OCI-LY7 (cell line): ENCODE results near the gene EVI5L. TPM values are rescaled to one million over a fixed set of nuclear protein-coding genes. Genes with fewer than 3 reads are reported as not detected.
A peak's percentile ranks its signal among the peaks of the same experiment; 100 is the strongest.

Experiments
- BruUV-seq: library from RNA; stranded (reverse); fragments of 400-500 nt; replicated peaks from 2 replicates; lab custom pipeline; 2021; lab: Mats Ljungman, UMichigan
- CTCF ChIA-PET: fragments of 300-600 bp; sonication (Branson Sonifier 250); formaldehyde crosslinking; loops from one replicate; lab custom pipeline; 2022; ENCODE audit warnings: antibody characterized with exemption; ENCODE audit not compliant: unreplicated experiment; lab: Charles Lee
- POLR2A ChIA-PET: fragments of 300-600 bp; sonication (Branson Sonifier 250); formaldehyde crosslinking; loops from one replicate; lab custom pipeline; 2022; ENCODE audit warnings: antibody characterized with exemption; lab: Charles Lee
- DNase-seq: peaks from one replicate; pipeline ENCODE4 v3.0.0-alpha.2; 2015; ENCODE audit warnings: low spot score
- H2AFZ ChIP-seq: fragments of 200-600 bp; sonication (generic), shearing (Covaris generic); 2 replicates; pipeline ENCODE4 v1.6.1; 2014; ENCODE audit warnings: mild to moderate bottlenecking, antibody characterized with exemption, low read length, moderate library complexity
- H3K27ac ChIP-seq: fragments of 200-600 bp; sonication (generic); 2 replicates; pipeline ENCODE4 v1.5.1; 2014; ENCODE audit warnings: mixed run types, low read depth, mild to moderate bottlenecking, moderate library complexity, low read length, inconsistent platforms; ENCODE audit not compliant: poor library complexity, severe bottlenecking
- H3K36me3 ChIP-seq: fragments of 200-600 bp; sonication (generic); 2 replicates; pipeline ENCODE4 v1.6.1; 2014; ENCODE audit warnings: mild to moderate bottlenecking, antibody characterized with exemption, low read length, moderate library complexity, mixed read lengths; ENCODE audit not compliant: insufficient read depth
- H3K4me1 ChIP-seq: fragments of 200-600 bp; sonication (generic); 2 replicates; pipeline ENCODE4 v1.5.1; 2014; ENCODE audit warnings: mild to moderate bottlenecking, low read length; ENCODE audit not compliant: insufficient read depth, poor library complexity, severe bottlenecking
- H3K4me2 ChIP-seq: fragments of 200-600 bp; sonication (generic); 2 replicates; pipeline ENCODE4 v1.6.1; 2014; ENCODE audit warnings: mild to moderate bottlenecking, low read length
- H3K4me3 ChIP-seq: fragments of 200-600 bp; sonication (generic); 2 replicates; pipeline ENCODE4 v1.5.1; 2014; ENCODE audit warnings: mild to moderate bottlenecking, low read depth, low read length; ENCODE audit not compliant: poor library complexity, severe bottlenecking
- H3K79me2 ChIP-seq: fragments of 200-600 bp; sonication (generic); 2 replicates; pipeline ENCODE4 v1.6.1; 2016; ENCODE audit warnings: low read depth, mild to moderate bottlenecking, low read length, moderate library complexity, mixed read lengths; ENCODE audit not compliant: insufficient read depth
- H3K9me2 ChIP-seq: fragments of 200-600 bp; sonication (generic); 2 replicates; pipeline ENCODE4 v1.6.1; 2016; ENCODE audit warnings: mild to moderate bottlenecking, low read length, mixed read lengths; ENCODE audit not compliant: insufficient read depth
- H3K9me3 ChIP-seq: fragments of 200-600 bp; sonication (generic); 2 replicates; pipeline ENCODE4 v1.6.1; 2014; ENCODE audit warnings: mild to moderate bottlenecking, mixed run types, low read length, mixed read lengths
- H4K20me1 ChIP-seq: fragments of 200-600 bp; sonication (generic); 2 replicates; pipeline ENCODE4 v1.6.1; 2014; ENCODE audit warnings: mild to moderate bottlenecking, antibody characterized with exemption, low read length, moderate library complexity, mixed read lengths; ENCODE audit not compliant: insufficient read depth
- CTCF ChIP-seq: fragments of 200-600 bp; sonication (generic); conservative IDR thresholded peaks from 2 replicates; pipeline ENCODE4 v1.5.1; 2014; ENCODE audit warnings: mild to moderate bottlenecking, antibody characterized with exemption, low read length, moderate library complexity, mixed read lengths
- EZH2phosphoT487 ChIP-seq: fragments of 200-600 bp; sonication (generic); IDR thresholded peaks from 2 replicates; pipeline ENCODE4 v1.6.1; 2018; ENCODE audit warnings: low read depth, borderline replicate concordance, mild to moderate bottlenecking, mixed run types, antibody characterized with exemption, low read length, moderate library complexity, mixed read lengths
- intact Hi-C: fragments of 100-400 bp; cut with micrococcal nuclease; formaldehyde crosslinking; loops from one replicate; pipeline ENCODE4 v1.10.0; 2022; ENCODE audit not compliant: unreplicated experiment
- total RNA-seq, 2 experiments: library from RNA; depleted of rRNA in 1 of 2; stranded (reverse); fragments of >200 nt in 1 of 2; shearing (Covaris generic) in 1 of 2; gene quantifications; 2 replicates each; pipeline ENCODE4 v1.2.3, GENCODE V29; 2014 to 2022

Gene EVI5L
- total RNA-seq, 2 experiments from 2014 or later: 2.7 to 5.5 TPM

GRCh38 chr19:7823686-7824301 lies 6.2 kb upstream of the EVI5L start:
- TF ChIP-seq CTCF (no peak), EZH2phosphoT487 (no peak)
- POLR2A ChIA-PET: no interaction called here
- BruUV-seq: no TSS peak
- Histone ChIP-seq H3K4me1 (peaks cover 3% of the 10 kb centered on the region), H3K4me3 (no peak overlapping the region), H3K9me2 (no peaks in the 10 kb centered on the region), H3K4me2 (no peak overlapping the region), H4K20me1 (no peaks in the 10 kb centered on the region), H2AFZ (no peak overlapping the region), H3K9me3 (0 out of 2 replicates have a peak, but pooled peaks cover 3% of the 10 kb centered on the region), H3K36me3 (no peaks in the 10 kb centered on the region), H3K79me2 (no peaks in the 10 kb centered on the region), H3K27ac (no peak overlapping the region)
- no peak for DNase-seq
- intact Hi-C loops: no loop called here
- CTCF ChIA-PET: no interaction called here

- Histone ChIP-seq H3K79me2 (no peaks in the 10 kb centered on the region), H3K9me3 (no peaks in the 10 kb centered on the region), H4K20me1 (no peaks in the 10 kb centered on the region), H3K4me2 (peak overlapping the region; percentile 78), H3K27ac (no peak overlapping the region), H3K4me3 (peak overlapping the region; percentile 70), H3K36me3 (no peaks in the 10 kb centered on the region), H3K4me1 (peaks cover 12% of the 10 kb centered on the region), H2AFZ (peak overlapping the region; percentile 85), H3K9me2 (no peaks in the 10 kb centered on the region)
- ChIA-PET POLR2A (no interaction called here), CTCF (interaction anchor here (0.8 kb wide), 1 partner anchor 148 kb away, joined by 3 read pairs; the partner anchor contains the start of gene TRAPPC5)
- intact Hi-C loops: no loop called here
- no TSS peak for BruUV-seq
- TF ChIP-seq CTCF: no peak
- no peak for TF ChIP-seq EZH2phosphoT487
- DNase-seq: no peak
Measured at GRCh38 chr19:7829166-7829520, 875 bp upstream of the EVI5L start.

DNA sequence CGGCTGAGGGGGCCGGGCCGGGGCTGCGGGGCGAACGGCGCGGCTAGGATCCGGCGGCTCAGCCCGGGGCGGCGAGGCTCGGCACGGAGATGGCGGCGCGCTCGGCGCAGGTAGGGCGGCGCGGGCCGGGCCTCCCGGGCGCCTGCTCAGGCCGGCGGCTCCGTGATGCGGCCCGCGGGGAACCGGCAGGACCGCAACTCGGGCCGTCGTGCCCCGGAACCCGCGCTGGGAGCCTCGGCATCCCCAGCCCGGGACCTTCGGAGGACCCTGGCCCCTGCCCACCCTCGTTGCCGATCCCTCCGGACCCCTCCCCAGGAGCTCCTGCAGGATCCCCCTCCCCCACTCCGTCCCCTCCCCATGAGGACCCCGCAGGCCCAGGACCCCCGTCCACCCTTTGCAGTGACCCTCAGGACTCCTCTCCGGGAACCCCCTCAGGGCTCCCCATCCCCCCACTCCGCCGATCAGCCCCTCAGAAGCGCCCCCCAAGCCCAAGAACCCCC lies 304 bp downstream of the EVI5L start:
- CTCF ChIA-PET: interaction anchor here (0.6 kb wide), 1 partner anchor 310 kb away, joined by 3 read pairs; no protein-coding TSS in a partner anchor
- POLR2A ChIA-PET: interaction anchor here (0.6 kb wide), 1 partner anchor 262 kb away, joined by 3 read pairs; no protein-coding TSS in a partner anchor
- H3K4me1 ChIP-seq: peaks cover 12% of the 10 kb centered on the region
- TF ChIP-seq EZH2phosphoT487: no peak
- no peak for TF ChIP-seq CTCF
- H4K20me1 ChIP-seq: no peaks in the 10 kb centered on the region
- no peaks in the 10 kb centered on the region for H3K36me3 ChIP-seq
- no peak overlapping the region for H2AFZ ChIP-seq
- no peaks in the 10 kb centered on the region for H3K9me2 ChIP-seq
- no peaks in the 10 kb centered on the region for H3K9me3 ChIP-seq
- no TSS peak for BruUV-seq
- peak overlapping the region; percentile 77 for H3K4me2 ChIP-seq
- intact Hi-C loops: no loop called here
- no peak overlapping the region for H3K27ac ChIP-seq
- no peaks in the 10 kb centered on the region for H3K79me2 ChIP-seq
- peak overlapping the region; percentile 70 for H3K4me3 ChIP-seq
- DNase-seq: no peak
